HG02884 (cell line): Measurements from ENCODE around the gene BCR.

Experiments
- ATAC-seq: cut with Tn5 transposase; IDR thresholded peaks from one replicate; pipeline ENCODE4 v1.9.1; 2021; ENCODE audit warnings: mild to moderate bottlenecking, moderate library complexity; ENCODE audit not compliant: unreplicated experiment

BCR gene

GRCh38 chr22:23242473-23243001, 62.2 kb downstream of the BCR start:
- ATAC-seq = no peak

DNA sequence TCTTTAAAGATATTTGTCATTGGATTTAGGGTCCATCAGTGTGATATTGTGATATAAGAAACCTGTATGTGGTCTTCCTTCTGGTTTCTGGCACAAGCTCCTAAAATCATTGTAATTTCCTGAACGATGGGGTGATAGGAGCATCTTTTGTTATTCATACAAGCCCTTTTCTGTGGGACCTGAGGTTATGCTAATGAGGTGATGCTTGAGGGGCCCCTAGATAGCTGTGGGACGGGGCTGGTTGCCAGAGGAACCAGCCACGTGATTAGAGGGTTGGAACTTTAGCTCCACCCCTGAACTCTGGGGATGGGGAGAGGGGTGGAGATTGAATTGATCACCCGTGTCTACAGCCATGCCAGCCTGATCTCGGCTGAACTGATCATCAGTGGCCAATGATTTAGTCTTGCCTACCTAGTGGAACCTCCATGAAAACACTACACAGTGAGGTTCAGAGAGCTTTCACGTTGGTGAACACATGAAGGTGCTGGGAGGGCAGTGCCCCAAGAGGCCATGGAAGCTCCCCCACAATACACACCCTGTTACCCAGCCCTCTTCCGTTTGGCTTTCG, 62.8 kb downstream of the BCR start:
- no peak for ATAC-seq

DNA sequence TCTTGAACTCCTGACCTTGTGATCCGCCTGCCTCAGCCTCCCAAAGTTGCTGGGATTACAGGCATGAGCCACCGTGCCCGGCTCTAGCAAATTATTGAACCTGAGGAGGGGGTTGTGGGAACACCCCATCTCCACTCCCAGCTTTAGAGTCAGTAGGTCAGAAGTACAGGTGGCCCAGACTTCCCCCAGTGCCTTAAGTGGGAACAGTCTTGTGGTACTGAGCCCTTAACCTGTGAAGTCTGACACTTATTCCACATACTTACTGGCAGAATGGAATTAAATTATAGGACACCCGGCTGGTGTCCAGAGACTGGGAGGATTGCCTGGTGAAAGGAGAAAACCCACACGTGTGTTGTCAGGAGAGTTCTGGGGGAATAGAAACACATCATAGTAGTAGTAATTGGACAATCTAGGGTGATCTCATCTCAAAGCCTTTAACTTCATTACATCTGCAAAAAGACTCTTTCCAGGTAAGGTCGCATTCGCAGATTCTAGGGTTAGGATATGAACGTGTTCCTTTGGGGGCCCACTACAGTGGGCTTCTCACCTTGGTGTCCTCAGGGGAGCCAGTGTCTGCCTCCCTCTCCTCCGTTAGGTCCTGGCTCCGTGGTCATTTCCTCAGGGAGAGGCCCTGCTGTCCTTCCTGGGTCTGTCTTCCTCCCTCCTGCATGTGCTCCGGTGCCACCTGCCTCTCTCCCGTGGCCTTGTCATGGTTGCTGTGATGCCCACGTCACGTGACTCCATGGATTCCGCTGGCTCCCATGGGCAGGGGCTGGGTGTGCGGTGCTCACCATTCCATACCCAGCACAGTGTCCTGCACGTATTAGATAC, 63.8 kb downstream of the BCR start:
- ATAC-seq = no peak

- ATAC-seq = no peak
These were observed 64.4 kb downstream of the BCR start for GRCh38 chr22:23244690-23245044.

- no peak for ATAC-seq
These were observed 64.9 kb downstream of the BCR start for GRCh38 chr22:23245045-23245798.

DNA sequence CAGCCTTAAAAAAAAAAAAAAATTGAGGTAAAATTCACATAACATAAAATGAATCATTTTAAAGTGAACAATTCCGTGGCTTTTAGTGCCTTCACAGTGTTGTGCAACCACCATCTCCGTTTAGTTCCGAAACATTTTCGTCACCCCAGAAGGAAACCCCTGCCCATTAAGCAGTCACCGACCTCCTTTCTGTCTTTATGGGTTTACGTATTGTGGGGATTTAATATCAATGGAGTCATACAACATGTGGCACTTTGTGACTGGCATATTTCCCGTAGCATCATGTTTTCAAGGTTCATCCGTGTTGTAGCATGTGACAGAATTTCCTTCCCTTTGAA, 65.5 kb downstream of the BCR start:
- no peak for ATAC-seq

DNA sequence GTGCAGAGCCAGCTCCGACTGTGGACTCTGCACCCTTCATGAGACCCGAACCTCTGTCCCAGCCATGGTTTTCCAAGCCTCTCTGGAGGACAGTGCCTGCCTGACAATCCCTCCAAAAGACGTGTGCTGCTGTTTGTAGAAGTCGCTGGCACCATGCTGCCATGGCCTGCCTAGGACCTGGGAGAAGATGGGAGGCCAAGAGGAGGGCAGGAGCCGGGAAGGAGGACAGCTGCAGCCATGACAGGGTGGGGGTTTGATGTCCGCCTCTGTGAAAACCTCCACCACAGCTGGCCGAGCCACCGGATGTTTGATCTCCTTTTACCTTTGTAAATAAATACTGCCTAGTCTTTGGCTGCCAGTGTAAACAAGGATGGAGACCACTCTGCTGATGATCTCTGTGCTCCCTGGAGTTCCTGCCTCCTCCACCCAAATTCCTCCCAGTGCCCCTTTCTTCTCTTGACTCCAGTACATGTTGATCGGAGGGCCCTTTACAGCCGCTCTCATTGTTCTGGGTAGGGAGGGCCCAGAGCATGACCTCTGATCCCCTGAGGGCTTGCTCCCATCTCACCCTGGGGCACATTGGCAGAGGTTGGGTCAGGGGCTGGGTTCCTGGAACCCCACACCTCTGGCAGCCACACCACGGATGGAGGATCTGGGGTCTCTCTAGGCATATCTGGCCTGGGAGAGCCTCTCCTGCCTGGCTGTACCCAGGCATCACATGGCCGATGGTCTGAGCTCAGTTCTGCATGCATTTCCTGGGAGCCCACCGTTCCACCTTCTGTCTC, 66.9 kb downstream of the BCR start:
- ATAC-seq = no peak

DNA sequence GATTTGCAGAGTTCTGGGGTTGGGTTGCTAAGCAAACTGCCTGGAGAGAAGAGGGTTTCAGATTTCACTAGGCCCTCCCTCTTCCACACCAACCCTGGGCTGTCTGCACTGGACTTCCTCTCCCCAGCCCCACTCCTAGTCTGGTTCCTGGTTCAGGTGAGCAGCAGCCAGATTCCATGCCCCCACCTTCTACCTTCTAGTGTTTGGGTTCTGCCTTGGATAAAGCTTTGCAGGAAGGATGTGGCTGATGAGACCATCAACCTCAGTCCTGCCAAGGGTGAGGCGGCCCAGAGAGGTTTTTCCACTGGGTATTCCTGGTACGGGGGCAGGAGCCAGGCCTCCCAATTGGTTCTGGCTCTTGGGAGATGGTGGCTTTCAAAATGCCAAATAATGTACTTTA, 68.3 kb downstream of the BCR start:
- ATAC-seq = no peak

DNA sequence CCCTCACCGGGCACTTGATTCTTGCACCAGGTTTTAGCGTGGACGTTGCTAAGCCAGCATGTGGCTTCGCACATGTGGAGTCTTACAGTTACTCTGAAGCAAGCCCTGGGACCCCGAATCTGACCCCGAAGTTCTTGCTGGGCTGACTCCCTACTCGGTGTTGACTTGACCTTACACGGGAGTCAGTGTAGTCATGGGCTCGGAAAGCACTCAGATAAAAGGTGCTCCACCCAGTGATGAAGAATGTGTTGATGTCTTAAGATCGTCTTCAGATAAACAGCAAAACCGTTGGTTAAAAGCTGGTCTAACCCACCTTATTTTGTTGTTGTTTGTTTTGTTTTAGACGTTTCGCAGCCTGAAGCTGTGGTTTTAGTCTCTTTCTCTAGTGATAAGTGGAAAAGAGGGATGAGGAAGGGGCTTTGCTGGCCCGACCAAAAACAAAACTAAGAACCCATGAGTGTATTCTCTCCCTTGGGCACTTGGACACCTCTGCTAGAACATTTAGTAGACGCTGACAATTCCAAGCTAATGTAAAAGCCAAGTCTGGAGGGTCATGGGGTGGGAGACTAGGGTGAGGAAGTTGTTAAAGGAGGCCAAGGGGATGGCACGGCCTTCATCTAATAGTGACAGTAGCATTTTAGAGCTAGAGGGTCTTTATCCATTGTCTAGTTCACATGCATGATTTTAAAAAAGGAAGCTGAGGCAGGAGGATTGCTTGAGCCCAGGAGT, 69.9 kb downstream of the BCR start:
- no peak for ATAC-seq

GRCh38 chr22:23250785-23251363, 70.6 kb downstream of the BCR start:
- ATAC-seq = no peak

- no peak for ATAC-seq
These were observed 71.3 kb downstream of the BCR start for GRCh38 chr22:23251445-23252093.

DNA sequence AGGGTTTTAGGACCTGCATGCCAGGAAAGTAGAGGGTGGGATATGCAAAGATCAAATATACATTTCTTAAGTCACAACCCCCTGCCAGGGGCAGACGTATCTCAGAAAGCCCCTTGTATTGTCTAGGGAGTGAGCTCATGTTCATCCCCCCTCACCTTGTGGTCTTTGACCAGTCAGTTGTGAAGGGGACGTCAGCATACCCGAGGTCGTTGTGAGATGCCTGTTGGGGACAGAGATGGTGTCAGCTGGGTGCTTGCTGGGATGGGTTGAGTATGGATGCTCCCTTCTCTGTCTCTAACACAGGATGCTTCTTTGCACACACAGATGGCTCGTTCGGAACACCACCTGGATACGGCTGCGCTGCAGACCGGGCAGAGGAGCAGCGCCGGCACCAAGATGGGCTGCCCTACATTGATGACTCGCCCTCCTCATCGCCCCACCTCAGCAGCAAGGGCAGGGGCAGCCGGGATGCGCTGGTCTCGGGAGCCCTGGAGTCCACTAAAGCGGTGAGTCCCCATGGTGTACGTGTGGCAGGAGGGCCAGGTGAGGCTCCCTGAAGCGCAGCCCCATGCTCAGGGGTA, 73.3 kb downstream of the BCR start:
- no peak for ATAC-seq

GRCh38 chr22:23255506-23256170, 75.3 kb downstream of the BCR start:
- no peak for ATAC-seq

GRCh38 chr22:23256171-23256932, 76.0 kb downstream of the BCR start:
- no peak for ATAC-seq

- ATAC-seq = no peak
These were observed 76.9 kb downstream of the BCR start for GRCh38 chr22:23256986-23257888.

- no peak for ATAC-seq
These were observed 77.8 kb downstream of the BCR start for GRCh38 chr22:23257889-23258825.
